HG03045 (cell line): ENCODE results near the gene TMEM31.

Source experiments
- ATAC-seq: cut with Tn5 transposase; IDR thresholded peaks from one replicate; pipeline ENCODE4 v1.9.1; 2021; ENCODE audit warnings: mild to moderate bottlenecking, moderate library complexity; ENCODE audit not compliant: unreplicated experiment

The TMEM31 gene, protein sequence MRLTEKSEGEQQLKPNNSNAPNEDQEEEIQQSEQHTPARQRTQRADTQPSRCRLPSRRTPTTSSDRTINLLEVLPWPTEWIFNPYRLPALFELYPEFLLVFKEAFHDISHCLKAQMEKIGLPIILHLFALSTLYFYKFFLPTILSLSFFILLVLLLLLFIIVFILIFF

DNA sequence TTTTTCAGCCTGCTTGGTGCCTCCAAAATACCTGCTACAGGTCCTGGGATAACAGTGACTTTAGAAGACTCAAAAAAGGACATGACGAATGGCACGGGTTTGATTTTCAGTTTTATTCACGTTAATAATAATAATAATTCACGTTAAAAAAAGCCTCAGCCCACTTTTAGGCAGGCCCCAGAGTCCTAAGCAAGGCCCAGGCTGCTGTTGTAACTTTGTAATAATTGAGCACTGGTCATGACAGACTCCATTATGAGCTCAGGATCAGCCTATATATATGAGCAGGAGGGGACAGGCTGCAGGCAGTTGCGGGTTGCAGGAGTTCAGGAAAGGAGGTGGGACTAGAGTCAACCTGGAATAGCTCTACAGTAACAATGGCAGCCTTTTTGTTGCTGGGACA is at the start of gene TMEM31:
Gene TMEM31 (plus strand): TSS at position 301 of the 400 bp plus-strand sequence. CDS start 1,350 bp downstream, outside the sequence.
- ATAC-seq: no peak

DNA sequence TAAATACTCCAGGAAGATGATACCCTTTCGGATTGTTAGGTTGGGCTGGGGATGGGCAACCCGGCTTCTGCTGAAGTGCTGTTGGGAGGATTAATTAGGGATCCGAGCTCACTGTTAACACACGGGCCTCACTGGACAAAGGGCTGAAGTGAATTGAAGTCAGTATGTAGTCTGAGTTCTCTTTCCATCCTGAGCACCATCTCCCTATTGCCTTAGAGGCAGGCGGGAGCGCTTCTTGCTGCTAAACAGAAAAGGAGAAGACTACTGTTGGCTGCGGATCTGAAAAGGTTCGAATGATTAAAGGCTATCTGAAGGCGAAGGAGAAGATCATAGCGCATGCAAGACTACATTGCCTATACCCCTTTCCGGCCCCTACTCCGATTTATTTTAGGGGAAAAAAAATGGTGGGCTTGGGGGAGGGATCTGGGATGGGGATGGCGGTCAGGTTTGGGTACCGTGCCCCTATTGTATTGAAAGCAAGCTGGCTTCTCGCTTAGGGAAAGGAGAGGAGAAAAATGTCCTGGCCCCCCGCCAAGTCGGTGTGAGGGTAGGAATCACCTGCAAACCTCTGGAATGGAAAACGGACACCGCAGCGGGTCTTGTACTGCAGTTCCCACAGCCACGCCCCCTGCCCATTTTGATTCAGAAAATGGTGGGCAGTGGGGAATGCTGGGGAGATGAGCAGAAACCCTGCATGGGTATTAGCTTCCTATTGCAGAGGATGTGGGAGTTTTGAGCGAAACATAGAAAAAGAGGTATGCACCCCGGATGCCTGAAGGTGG is 46.5 kb upstream of the TMEM31 start:
- no peak for ATAC-seq

DNA sequence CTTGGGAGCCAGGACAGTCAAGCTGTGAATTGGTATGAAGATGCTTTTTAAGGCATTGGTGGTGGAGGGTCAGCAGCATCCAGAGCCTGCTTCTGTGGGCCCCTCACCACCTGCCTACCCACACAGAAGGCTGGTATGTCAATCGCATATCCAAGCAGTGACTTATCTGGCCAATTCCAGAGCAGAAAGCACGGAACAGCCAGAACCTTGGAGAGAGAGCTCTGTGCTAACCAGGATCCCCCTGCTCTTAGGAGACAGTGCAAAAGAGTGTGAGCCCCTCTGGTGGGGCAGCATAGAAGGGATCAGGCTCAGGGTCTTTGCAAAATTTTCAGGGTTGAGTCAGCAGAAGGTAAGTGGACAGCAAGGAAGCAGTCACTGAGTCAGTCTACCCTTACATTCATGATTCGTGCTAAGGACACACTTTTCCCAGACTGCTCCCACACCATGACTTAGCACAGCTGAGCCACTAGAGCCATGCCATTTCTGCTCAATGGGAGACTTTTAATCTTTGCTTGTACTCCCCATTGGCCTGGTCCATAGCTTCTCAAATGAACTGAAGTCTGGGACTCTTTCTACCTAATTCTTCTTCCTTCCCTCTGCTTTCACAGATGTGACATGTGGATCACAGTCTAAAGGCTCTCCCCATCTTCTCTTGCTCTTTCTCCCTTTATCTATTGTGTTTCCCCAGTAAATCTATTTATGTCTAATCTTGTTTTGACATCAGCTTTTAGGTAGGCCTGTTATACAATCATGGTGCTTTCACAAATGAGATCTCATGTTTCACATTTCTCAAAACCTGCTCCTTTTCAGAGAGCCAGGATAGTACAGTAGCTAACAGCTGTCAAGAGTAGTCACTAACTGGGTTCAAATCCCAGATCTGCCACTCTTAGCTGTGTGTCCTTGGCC is 44.3 kb upstream of the TMEM31 start:
- ATAC-seq: no peak

DNA sequence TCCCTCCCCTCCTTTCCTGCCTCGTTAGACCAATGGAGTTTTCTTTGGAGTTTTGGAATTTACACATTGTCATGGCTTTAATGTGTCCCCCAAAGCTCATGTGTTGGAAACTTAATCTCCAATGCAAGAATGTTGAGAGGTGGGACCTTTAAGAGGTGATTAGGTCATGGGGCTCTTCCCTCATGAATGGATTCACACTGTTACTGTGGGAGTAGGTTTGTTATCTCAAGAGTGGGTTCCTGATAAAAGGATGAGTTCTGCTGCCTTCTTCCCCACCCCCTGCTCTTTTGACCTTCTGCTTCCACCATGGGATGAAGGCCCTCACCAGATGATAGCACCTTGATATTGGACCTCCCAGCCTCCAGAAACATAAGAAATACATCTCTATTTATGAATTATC is 41.0 kb upstream of the TMEM31 start:
- ATAC-seq: no peak

DNA sequence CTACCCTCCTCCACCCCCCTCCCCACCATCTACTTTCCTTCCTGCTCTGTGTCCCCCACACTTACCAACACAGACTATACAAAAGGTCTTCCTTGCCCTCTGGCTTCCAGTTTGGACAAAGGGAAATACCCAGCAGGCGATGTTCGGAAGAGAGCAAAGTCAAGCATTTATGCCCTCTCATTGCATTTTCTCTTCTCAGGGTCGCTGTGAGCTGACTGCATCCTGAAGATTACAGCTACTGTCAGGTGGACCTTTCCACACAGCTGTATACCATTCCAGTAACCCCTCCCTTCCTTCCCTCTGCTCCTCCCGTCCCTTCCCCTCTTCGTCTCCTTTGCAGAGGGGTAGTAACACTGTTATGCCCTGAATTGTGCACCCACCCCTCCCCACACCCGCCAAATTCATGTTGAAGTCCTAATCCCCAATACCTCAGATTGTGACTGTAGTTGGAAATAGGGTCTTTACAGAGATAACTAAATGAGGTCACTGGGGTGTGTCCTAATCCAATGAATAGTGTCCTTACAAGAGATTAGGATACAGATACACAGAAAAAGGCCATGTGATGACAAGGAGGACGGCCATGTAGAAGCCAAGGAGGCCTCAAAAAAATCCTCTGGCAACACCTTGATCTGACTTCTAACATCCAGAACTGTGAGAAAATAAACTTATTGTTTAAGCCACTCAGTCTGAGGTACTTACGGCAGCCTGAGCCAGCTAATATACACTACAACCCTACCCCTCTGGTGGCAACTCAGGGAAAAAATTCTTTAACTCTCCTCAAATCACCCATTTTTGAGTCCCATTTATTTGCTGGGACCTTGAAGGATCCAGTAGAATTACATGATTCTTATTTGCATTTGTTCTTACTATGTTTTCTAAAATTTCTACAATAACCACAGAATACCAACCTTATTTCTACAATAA is 35.9 kb upstream of the TMEM31 start:
- ATAC-seq: no peak

DNA sequence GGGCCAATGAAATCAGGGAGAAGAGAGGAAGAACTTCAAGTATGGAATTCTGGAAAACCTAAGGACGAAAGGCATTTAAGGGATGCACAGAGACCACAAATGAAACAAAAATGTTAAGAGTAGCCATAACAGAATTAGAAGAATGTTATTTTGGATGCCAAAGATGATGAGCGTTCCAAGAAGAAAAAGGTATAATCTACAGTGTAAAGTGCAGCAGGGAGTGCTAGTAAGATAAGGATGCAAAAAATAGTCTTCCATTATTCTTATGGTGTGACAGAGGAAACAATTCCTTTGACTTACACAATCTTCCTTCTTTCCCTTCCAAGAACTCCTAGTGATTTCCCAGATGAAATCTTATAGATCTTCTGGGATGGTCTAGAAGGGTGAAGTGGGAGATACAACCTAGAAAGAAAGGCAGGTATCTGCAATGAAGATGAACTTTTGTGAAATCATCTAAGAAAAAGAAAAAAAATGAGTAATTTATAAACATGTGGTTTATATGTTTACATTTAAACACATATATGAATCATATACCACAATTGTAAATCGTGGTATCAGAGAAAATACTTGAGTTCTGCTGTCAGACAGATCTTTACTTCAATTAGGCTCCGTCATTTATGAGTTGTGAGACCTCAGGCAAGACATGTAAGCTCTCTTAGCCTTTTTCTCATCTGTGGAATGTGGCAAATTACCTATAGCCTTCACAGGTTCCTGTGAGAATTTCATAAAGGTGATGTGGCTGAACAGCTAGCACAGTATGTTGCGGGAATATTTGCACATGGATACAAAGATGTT is 32.3 kb upstream of the TMEM31 start:
- ATAC-seq: no peak

DNA sequence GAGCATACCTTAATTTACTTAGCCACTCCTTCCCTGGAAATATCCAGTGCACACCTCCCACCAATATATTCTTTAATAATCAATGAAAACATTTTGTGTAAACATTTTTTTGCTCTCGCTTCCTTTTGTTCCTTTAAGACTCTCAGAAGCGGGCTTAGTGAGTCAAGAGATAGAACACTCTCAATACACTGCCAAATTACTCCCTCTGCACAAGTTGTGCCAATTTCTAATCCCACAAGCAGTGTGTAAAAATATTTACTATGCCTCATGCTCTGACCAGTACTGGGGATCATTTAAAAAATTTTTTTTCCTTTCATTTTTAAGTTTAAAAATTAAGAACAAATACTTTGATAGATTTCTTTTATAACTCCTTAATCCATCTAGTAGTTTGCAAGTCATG is 29.3 kb upstream of the TMEM31 start:
- ATAC-seq: no peak

DNA sequence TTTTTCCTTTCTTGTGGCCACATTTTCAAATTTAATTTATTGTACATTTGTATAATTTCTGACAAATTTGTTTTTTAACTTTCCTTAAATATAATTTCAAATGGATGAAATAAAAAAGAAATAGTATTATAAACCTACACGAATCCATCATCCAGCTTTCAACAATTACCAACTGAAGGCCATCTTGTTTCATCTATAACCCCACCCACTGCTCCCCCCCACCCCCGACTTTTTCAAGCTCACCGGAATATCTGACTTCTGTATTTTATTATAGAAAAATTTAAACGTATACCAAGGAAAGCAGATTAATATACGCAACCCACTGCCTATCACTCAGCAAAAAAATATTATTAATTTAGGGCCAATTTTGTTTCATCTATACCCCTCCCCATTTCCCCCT is 25.3 kb upstream of the TMEM31 start:
- no peak for ATAC-seq

DNA sequence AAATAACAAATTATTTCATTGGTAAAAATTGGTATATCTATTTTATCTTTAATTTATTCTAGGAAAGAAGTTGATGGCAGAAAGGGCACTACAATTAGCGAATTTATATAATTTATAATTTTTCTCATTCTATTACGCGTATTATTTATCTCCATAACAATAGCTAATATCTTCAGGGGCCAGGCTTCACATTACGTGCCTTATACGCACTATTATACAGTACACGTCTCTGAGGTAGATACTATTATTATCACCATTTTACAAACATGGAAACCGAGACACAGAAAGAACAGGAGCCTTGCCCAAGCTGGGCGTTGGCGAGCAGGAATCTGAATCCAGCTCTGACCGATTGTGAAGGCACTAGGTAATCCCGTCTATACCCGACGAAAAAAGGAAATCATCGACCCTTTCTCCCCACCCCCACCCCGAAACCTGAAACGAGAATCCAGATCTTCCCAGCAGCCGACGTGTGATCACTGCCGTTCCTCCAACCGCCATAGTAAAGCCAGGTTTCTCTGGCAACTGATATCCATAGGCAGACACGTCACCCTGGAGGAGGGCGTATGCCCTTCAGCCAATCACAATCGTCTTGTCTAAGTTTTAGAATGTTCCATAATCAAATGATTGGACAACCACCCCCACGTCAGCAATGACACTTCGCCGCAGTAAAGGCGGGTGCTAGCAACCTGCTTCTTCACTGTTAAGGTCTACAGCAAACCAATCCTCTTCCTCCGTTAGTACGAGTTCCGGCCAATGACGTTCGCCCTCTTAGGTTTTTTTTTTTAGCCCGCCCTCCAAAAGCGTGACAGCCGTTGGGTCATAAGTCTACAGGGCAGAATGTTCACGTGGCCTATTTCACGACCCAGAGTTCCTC is 24.3 kb upstream of the TMEM31 start, which contains the start of gene MORF4L2:
Gene MORF4L2 (minus strand): TSS at position 501 of the 874 bp plus-strand sequence. CDS start 9,672 bp downstream, outside the sequence.
- peak; percentile 94 for ATAC-seq

DNA sequence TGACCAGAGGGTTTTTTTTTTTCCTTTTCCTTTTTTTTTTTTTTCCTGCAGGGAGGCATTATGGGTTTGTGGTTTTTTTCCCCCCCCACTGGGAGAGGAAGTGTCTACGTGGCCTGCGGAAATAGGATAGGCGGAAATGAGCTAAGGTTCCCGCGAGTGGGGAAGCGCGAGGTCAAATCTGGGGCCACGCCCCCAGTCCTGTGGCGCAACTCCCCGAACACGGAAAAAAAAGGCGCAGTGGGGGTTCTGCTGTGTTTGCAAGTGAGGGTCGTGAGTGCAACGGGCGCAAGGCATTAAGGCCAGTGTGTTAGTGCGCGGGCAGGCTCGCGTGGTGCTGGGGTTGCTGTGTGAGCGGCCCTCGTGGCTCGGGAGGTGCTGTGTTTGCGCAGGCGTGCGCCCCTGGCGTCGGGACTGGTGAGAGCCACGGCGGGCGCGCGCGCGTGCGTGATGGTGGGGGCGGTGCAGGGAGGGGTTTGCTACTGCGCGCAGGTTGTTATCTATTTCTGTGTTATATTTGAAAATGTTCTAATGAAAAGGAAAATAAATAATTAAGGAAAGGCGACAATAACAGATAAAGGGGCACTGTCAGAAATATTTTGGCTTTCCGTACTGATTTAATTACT is 23.5 kb upstream of the TMEM31 start:
- peak; percentile 53 for ATAC-seq

DNA sequence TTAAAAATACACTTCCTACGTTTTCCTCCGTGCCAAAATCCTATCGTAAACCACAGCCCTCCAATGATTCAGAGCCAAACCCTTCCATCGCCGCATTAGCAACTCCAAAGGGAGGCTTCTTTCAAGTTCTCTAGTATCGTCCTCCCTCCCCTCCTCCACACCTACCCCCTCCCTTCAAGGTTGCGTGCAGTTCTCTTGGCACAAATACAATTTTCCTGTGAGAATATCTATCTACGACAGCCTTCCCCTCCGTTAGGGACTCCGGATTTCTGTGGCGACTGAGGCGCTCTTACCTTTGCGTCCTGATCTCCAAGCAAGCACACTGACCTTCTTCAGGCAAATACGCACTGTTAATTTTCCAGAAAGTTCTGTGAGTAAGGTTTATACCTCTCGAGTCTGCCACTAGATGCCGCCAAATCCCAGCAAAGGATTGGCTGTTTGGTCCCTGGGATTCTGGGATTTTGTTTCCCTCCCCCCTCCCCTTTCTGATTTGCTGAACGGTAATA is 23.0 kb upstream of the TMEM31 start:
- no peak for ATAC-seq

DNA sequence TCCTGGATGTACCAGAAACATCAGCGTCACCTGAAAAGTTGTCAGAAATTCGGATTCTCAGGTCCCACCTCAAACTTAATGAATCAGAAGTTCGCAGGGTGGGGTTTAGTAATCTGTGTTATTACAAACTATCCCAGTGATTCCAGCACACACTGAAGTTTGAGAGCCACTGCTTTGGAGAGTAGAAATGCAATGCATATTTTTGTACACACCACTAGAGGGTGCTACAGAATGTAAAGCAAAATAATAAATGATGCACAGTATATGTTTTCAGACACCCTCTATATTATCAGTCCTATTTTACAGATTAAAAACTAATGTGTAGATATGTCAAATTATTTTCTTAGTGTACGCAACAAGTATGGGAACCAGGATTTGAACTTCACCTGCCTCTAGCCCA is 21.8 kb upstream of the TMEM31 start:
- no peak for ATAC-seq

DNA sequence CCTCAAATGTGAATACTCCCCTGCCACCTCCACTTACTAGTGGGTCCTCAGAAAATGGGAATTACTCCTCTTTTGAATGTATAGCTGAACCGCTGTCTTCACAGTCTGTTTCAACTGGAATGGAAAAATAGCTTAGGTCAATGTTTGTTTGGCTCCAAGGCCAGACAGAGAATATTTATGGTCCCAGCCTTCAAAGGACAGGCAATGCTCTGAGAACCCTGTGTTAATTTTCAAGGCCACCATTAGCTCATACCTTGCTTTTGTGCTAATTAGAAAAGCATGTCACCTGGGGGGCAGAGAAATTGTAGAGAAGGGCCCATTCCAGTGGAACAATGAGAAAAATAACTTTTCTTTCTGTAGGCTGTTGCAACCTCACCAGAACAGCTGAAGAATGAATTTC is 19.6 kb upstream of the TMEM31 start:
- ATAC-seq: no peak

DNA sequence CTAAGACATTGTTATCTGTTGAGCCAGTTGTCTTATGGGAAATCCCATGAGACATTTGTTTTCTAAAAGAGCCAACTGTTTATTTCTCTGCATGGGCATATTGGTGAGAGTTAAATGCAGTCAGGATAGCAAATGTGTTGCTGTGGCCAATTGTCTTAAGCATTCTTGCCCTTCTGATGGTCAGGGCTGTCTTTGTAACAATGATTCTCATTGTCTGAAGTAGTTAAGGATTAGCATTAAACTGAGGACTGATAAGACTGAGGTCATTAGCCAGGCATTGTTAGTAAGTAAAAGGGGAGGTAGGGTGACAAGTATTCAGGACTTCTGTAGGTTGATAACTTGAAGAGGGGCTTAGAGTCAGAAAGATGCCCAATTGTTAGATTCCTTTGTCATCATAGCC is 13.0 kb upstream of the TMEM31 start:
- no peak for ATAC-seq

DNA sequence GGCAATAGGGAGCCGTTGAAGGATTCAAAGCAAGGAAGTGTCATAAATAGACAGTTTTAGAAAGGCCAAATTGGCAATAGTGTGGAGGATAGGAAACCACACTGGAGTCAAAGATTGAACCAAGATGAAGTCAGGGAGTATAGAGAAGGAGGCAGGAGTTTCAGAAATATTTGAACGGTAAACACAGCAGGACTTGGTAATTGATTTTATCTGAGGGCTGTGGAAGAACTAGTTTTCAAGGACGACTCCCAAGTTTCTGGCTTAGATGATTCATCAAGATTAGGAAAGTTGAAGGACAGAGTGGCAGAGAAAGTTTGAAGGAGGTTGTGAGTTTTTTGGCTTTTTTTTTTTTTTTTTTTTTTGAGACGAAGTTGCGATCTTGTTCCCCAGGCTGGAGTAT is 11.5 kb upstream of the TMEM31 start:
- no peak for ATAC-seq

DNA sequence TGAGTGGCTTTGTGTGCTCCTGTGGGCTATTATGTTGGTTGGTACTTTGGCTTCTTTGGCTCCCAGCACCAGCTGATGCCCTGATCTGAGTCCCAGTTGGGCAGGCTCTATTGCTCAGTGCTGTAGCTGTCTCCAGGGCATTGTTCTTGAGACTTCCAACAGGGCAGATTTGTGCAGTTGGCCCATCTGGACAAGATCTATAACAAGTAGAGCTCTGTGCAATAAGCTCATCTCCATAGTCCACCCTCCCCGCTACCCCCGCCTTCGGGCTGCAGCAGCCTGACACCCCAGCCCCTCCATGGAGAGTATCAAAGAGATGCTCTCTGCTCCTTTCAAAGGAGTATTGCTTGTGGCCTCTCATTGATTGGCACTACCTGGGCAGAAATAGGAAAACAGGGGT is 5.8 kb upstream of the TMEM31 start:
- no peak for ATAC-seq

DNA sequence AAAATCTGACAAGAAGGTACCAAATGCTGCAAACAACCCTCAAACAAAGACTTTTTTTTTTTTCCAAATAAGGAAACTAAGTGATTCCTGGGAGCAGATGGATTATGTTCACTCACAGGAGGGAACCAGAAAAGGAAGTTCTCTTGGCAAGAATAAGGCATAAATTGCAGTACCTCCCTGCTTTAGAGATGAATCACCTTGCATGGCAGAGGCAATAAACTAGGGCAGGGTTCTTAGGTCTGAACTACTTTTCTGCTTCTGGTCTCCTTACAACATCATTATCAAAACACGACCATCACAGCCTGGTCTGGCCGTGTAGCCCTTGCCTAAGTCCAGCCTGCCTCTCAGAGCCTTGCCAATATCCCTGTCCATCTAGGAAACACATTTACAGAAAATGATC is 6.3 kb downstream of the TMEM31 start:
- ATAC-seq: no peak

DNA sequence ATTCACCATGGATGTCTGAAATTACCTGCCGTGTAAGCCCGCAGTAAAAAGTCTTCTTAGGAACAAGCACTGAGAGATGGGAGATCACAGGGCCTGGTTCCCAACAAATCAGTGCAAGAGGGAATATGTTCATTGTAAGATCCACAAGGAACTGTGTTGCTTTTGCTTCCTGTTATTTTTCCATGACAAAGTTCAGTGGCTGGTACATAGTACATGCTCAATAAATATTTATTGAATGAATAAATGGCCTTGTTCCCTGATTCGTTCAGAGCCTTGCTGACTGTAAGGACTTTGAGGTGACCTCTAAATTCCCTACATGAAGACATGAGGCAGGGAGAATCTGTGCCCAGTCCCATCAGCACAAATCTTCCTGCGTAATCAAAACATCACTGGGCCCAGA is 7.4 kb downstream of the TMEM31 start:
- no peak for ATAC-seq
